OCI-LY1 (cell line): ENCODE results near the gene TOB1.

Source experiments
- EZH2 ChIP-seq: fragments of 200-600 bp; sonication (generic), shearing (Covaris generic); IDR thresholded peaks from 2 replicates; pipeline ENCODE4 v1.8.0; 2017; ENCODE audit warnings: borderline replicate concordance, mixed run types, mild to moderate bottlenecking, antibody characterized with exemption, low read length, moderate library complexity, mixed read lengths
- TF ChIP-seq, protein P1 (sequence below): fragments of 200-600 bp; sonication (generic), shearing (Covaris generic); IDR thresholded peaks from 2 replicates; pipeline ENCODE4 v1.5.1; 2017; ENCODE audit warnings: mild to moderate bottlenecking, antibody characterized with exemption, low read length, moderate library complexity, mixed read lengths

DNA sequence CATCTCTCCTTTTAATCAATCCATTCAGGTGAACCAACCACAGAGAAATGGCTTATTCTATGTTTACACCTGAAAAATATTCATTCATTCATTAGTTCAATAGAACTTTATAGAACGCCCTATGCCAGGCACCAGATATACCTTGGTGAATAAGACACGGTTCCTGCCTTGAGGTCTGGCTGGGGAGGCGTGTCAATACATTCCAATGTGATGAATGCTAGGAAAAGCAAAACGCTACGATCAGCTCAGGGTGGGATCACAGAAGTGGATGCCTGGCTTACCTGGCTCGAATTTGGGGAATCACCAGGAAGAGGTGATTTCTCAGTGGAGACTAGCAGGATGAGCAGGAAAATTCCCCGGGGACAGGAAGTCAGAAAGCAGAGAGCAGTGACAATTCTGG, 48.3 kb downstream of the TOB1 start:
- TF ChIP-seq EZH2 = no peak
- TF ChIP-seq, protein P1, sequence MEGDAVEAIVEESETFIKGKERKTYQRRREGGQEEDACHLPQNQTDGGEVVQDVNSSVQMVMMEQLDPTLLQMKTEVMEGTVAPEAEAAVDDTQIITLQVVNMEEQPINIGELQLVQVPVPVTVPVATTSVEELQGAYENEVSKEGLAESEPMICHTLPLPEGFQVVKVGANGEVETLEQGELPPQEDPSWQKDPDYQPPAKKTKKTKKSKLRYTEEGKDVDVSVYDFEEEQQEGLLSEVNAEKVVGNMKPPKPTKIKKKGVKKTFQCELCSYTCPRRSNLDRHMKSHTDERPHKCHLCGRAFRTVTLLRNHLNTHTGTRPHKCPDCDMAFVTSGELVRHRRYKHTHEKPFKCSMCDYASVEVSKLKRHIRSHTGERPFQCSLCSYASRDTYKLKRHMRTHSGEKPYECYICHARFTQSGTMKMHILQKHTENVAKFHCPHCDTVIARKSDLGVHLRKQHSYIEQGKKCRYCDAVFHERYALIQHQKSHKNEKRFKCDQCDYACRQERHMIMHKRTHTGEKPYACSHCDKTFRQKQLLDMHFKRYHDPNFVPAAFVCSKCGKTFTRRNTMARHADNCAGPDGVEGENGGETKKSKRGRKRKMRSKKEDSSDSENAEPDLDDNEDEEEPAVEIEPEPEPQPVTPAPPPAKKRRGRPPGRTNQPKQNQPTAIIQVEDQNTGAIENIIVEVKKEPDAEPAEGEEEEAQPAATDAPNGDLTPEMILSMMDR = no peak
